Fibroblast of skin of back (primary cell): Measurements from ENCODE around the gene CTNNA2.

Source experiments
- DNase-seq: peaks from one replicate; pipeline ENCODE4 v3.0.0-alpha.2; 2013

CTNNA2 gene

GRCh38 chr2:80338794-80339193, 825.9 kb downstream of the CTNNA2 start:
- no peak for DNase-seq

- DNase-seq, result no peak
These were observed 827.2 kb downstream of the CTNNA2 start for GRCh38 chr2:80340022-80340421.

GRCh38 chr2:80348078-80348477, 835.2 kb downstream of the CTNNA2 start:
- DNase-seq, result no peak

DNA sequence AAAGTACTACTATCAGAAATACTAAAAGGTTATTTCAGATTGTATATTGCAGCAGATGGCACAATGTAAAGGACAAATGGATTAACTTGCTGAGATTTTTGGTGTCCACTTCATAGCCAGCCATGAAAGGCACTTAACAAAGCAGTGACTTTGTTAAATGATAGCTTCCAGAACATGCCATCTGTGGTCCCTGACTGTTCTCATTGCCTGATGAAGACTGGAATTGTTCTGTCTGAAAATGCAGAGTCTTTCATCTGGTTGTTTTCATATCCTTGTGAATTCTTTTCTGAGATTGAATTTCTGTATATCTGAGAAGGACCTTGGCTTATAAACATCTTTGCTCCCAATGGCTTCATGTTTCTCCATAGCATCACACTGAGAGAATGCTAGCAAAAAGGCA, 836.1 kb downstream of the CTNNA2 start:
- no peak for DNase-seq

- DNase-seq, result peak; percentile 18
These were observed 838.4 kb downstream of the CTNNA2 start for GRCh38 chr2:80351231-80351630.

DNA sequence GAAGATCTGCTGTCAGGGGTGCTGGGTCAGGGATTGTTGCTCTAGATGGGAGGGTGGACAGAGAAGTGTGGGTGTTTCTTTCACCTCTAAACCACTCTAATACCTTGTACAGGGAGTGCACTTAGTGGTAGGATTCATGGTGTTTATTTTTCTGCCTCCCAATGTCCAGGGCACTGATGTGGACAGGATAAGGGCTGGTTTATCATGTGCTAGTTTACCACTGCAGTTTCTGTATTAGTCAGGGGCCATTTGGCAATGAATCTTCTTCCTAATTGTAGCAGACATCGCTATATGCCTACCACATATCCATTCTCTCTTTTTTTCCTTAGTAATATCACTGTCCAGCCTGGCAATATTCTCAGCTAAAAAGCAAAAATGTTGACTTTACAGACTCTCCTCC, 842.0 kb downstream of the CTNNA2 start:
- no peak for DNase-seq

DNA sequence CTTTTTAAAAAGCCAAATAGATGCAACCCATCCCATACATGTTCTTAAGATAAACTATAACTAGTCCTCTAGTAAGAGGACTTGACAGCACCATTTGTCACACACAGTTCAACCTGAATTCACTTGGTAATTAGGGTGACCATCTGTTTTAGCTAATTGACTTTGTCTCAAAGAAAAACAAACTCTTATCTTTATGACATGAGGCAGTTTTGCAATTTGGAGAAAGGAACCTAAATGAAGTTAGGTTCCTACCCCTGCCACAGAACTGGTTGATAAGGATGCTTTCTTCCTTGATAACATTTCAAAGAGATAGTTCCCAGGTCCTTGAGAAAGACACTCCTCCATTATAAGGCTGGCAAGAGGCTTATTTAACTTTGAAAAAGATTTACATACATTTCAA, 849.1 kb downstream of the CTNNA2 start:
- no peak for DNase-seq

- no peak for DNase-seq
These were observed 850.5 kb downstream of the CTNNA2 start for GRCh38 chr2:80363330-80363729.

DNA sequence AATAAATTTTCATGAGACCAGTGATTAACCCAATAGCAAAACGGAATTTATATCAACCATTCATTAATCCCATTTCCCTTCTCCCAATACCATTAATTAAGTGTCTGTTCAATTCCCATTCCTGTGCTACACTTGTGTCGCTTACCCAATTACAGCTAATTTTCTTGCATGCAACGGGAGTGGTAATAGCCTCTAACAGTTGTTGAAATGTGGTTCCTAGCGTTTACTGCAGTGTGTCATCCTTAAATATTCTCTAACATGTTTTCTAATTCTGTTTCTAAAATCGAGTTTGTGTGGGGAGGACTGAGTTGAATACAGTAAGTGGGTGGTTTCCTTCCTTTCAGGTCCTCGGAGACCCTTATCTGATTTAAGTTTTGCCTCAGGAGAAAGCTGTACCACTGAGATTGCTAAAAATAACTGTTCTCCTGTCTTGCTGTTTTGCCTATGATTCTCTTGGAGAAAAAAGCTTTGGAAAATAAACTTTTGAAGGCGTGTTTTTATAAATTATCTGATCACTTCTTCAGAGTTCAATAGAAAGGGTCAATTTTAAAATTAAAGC, 851.0 kb downstream of the CTNNA2 start:
- no peak for DNase-seq

DNA sequence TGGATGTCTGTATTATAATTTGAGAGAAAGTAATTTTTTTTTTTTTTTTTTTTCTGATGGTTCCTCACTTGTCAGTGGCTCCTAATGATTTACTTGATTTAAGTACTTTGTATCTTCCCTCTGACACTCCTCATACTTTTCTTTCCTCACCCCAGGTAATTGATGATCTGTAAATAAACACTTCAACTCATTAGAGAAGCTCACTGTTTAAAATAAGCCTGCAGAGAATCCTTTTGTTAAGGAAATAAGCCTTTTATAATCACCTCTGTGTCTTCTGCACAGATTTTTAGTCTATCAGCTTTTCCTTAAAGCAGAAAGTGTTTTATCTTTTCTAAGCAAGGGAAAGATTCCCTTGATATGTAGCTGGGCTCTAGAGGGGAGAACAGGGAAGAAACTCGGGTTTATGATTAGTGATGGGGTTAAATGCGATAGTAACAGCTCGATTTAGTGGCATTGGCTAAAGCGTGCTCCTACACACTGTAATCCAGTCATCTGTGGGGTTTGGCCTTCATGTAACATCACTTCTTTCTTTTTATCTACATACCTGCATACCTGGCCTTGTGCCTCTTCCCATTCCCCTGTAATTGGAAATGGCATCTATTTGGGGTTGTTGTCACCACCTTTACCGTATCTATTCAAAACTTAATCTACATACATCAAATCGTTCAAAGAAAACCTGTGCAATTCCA, 851.8 kb downstream of the CTNNA2 start:
- no peak for DNase-seq

DNA sequence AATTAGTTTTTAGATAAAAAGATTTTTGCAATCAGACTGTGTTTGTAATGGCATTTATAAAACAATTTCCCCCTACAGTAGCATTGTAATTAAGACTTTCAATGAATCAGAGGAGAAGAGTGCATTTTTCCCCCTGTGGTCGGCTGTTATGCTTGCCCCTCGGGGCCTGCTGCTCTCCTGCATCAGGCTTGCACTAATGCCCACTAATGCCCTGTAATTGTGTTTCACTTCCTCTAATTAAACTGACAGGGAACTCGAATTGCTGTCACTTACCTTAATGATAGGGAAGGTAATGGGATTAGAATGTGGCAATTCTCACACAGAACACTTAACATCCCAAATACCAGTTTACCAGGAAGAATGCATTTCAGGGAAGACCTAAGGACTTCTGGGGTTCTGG, 852.9 kb downstream of the CTNNA2 start:
- DNase-seq, result no peak

DNA sequence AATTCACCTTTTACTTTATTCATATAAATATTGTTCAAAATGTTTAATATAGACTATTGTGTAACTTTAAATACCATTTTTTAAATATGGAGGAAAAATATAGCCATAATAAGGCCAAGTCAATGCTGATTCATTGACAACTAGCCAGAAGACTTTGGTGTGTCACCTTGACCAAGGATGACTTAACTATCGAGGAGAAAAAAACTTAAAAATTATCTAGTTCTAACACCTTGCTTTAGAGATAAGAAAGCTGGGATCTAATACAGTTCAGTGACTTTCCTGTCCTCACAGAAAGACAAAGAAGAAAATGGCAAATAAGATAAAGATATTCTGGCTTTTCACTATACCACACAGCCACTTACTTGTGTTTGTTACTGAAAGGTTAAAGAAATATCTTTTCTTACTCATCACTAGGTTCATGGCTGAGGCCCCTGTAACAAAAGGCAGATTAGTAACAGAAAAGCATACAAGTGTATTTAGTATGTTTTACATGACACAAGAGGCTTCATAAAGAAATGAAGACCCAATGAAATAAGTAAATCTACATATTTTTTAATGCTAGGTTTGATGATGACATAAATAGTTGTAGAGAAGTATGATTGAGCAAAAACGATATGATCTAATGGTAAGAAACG, 857.6 kb downstream of the CTNNA2 start:
- DNase-seq, result no peak

DNA sequence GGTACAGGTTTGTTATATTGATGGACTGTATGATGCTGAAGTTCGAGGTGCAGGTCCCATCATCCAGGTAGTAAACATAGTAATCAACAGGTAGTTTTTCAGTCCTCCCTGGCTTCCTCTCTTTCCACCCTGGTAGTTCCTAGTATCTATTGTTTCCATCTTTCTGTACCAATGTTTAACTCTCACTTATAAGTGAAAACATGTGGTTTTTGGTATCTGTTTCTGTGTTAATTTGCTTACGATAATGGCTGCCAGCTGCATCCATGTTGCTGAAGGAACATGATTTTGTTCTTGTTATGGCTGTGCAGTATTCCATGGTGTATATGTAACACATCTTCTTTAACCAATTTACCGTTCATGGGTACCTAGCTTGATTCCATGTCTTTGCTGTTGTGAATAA, 861.3 kb downstream of the CTNNA2 start:
- DNase-seq, result no peak

GRCh38 chr2:80377071-80377470, 864.2 kb downstream of the CTNNA2 start:
- DNase-seq, result no peak

DNA sequence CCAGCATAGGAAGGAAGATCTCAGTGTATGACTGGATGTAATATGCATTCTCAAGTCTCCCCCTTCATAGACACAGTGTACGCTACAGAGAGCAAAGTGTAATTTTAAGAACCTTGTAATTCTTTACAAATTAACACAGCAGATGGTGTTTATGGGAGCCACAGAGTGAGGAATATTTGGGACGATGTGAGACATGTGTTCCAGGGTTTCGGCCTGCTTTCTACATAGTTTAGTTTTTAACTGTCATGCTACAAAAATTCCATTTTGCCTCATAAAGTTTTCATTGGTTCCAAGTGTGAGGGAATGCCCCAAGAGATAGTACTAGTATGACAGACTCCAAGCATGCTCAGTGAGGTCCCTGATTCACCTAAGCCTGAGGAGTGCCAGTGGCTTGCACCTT, 867.9 kb downstream of the CTNNA2 start:
- DNase-seq, result peak; percentile 33

GRCh38 chr2:80381666-80382065, 868.8 kb downstream of the CTNNA2 start:
- no peak for DNase-seq

GRCh38 chr2:80392441-80392840, 879.6 kb downstream of the CTNNA2 start:
- peak; percentile 49 for DNase-seq

- DNase-seq, result no peak
These were observed 881.1 kb downstream of the CTNNA2 start for GRCh38 chr2:80393991-80394390.

DNA sequence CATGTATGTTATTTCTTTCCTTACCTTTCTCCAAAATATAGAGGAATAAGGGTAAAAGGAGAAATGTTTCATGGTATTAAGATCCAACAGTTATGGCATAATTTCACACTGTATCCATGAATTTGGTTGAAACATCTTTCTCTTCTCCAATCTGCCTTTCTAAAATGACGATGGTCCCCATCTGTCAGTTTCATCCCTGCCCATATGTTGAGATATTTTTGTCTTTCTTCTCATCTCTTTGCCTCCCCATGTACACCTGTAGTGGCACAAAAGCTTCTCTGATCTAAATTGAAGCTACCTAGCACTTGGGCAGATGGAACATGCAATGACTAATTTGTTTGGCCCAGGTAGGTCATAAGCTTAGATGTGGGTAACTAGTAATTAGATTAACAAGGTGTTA, 882.4 kb downstream of the CTNNA2 start:
- DNase-seq, result no peak

- DNase-seq, result no peak
These were observed 883.4 kb downstream of the CTNNA2 start for GRCh38 chr2:80396276-80396675.

- no peak for DNase-seq
These were observed 890.2 kb downstream of the CTNNA2 start for GRCh38 chr2:80403081-80403480.

GRCh38 chr2:80407377-80407776, 894.5 kb downstream of the CTNNA2 start:
- DNase-seq, result no peak

GRCh38 chr2:80410346-80410745, 897.5 kb downstream of the CTNNA2 start:
- no peak for DNase-seq

DNA sequence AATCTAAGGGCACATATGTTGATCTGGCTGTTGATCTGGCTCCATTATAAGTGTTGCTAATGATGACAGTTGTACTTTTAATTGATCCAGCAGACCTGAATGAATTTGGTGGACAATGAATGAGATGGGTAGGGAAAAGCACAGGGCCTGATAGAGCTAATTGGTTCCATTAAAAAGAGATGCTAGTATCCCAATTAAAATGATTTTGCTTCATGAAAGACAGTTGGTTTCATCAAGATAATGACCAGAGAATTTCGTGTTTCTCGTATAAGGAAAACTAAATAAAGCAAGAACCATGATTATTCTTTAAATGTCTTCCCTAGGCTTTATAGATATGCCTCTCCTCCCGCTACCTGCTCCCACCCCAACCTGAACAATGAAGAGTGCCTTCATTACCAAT, 900.3 kb downstream of the CTNNA2 start:
- no peak for DNase-seq
